GM12878 (cell line): ENCODE data around the gene SETMAR. TPM values are rescaled to one million over a fixed set of nuclear protein-coding genes. Genes with fewer than 3 reads are reported as not detected.

ENCODE experiments used
- ATAC-seq: fragments of 200-7000 bp; cut with Tn5 transposase; 3 replicates; pipeline ENCODE4 v1.9.1; 2020; ENCODE audit warnings: mild to moderate bottlenecking, moderate library complexity
- BruUV-seq: library from RNA; stranded (reverse); fragments of 400-500 nt; replicated peaks from 2 replicates; lab custom pipeline; 2021; lab: Mats Ljungman, UMichigan
- CTCF ChIA-PET: fragments of 300-600 bp; sonication (Branson Sonifier 250); formaldehyde crosslinking; extraction: SDS; loops from one replicate; lab custom pipeline; 2021; ENCODE audit warnings: inconsistent platforms; lab: Yijun Ruan, JAX
- POLR2A ChIA-PET: fragments of 350-600 bp; formaldehyde crosslinking; extraction: SDS; loops from one replicate; lab custom pipeline; 2021; ENCODE audit warnings: inconsistent platforms; lab: Charles Lee
- RAD21 ChIA-PET: fragments of 300-600 bp; sonication (Branson Sonifier 250); formaldehyde crosslinking; loops from one replicate; lab custom pipeline; 2023; ENCODE audit warnings: antibody characterized with exemption; ENCODE audit not compliant: unreplicated experiment; lab: Charles Lee
- SMC1A ChIA-PET: fragments of 300-600 bp; sonication (Branson Sonifier 250); formaldehyde crosslinking; loops from one replicate; lab custom pipeline; 2023; ENCODE audit not compliant: unreplicated experiment, uncharacterized antibody; lab: Charles Lee
- DNase-seq: peaks from one replicate; pipeline ENCODE4 v3.0.0-alpha.2; 2011; ENCODE audit warnings: low read depth, low spot score
- FAIRE-seq: peaks from 3 replicates; lab custom pipeline; 2011; peaks lifted over from hg19 to GRCh38; lab: Jason Lieb, UNC
- H2AFZ ChIP-seq: 2 replicates; pipeline ENCODE4 v1.6.0; 2011; ENCODE audit warnings: low read depth, low read length, control low read depth; ENCODE audit not compliant: control insufficient read depth
- H3K27ac ChIP-seq: 2 replicates; pipeline ENCODE4 v1.5.1; 2011; ENCODE audit warnings: control low read depth; ENCODE audit not compliant: control insufficient read depth, insufficient read depth
- H3K27me3 ChIP-seq, 2 experiments: replicated peaks in 1 of 2; 2 replicates each; pipeline versions ENCODE4 v1.6.0 to v1.6.1; 2011; ENCODE audit warnings: low read length in 1 of 2; ENCODE audit not compliant: control insufficient read depth in 2 of 2, insufficient read depth in 2 of 2
- H3K36me3 ChIP-seq, 2 experiments: 2 replicates each; pipeline ENCODE4 v1.5.1; 2011; ENCODE audit warnings: low read length in 1 of 2; ENCODE audit not compliant: control insufficient read depth in 2 of 2, insufficient read depth in 2 of 2
- H3K4me1 ChIP-seq: 2 replicates; pipeline ENCODE4 v1.6.1; 2011; ENCODE audit warnings: mild to moderate bottlenecking, low read length, moderate library complexity, mixed read lengths; ENCODE audit not compliant: control insufficient read depth, insufficient read depth
- H3K4me2 ChIP-seq: 2 replicates; pipeline ENCODE4 v1.6.0; 2011; ENCODE audit warnings: control low read depth; ENCODE audit not compliant: control insufficient read depth, insufficient read depth
- H3K4me3 ChIP-seq: fragments of 200-600 bp; sonication (generic); 2 replicates; pipeline ENCODE4 v1.5.1; 2016
- H3K79me2 ChIP-seq: 2 replicates; pipeline ENCODE4 v1.6.0; 2011; ENCODE audit warnings: low read length; ENCODE audit not compliant: control insufficient read depth, insufficient read depth
- H3K9ac ChIP-seq: 2 replicates; pipeline ENCODE4 v1.8.0; 2011; ENCODE audit warnings: low read length, control low read depth, mixed read lengths; ENCODE audit not compliant: control insufficient read depth, insufficient read depth
- H3K9me3 ChIP-seq: replicated peaks from 3 replicates; pipeline ENCODE4 v1.5.1; 2011; ENCODE audit warnings: mild to moderate bottlenecking, low read length; ENCODE audit not compliant: control insufficient read depth, insufficient read depth
- H4K20me1 ChIP-seq: 2 replicates; pipeline ENCODE4 v1.6.0; 2011; ENCODE audit not compliant: control insufficient read depth, insufficient read depth
- CBX3 ChIP-seq: fragments of 200-600 bp; sonication (generic); IDR thresholded peaks from 2 replicates; pipeline ENCODE4 v1.6.1; 2016; ENCODE audit warnings: low read depth, borderline replicate concordance
- CEBPB ChIP-seq, 2 experiments: fragments of 150-350 bp in 1 of 2; IDR thresholded peaks; 2 replicates each; pipeline ENCODE4 v1.6.1; 2012 to 2014; ENCODE audit warnings: low read depth in 2 of 2, low read length in 2 of 2, borderline replicate concordance in 1 of 2, inconsistent platforms in 1 of 2
- CEBPZ ChIP-seq: fragments of 150-350 bp; IDR thresholded peaks from 2 replicates; pipeline ENCODE4 v1.6.1; 2016; ENCODE audit warnings: low read depth, low read length
- E2F8 ChIP-seq: fragments of 450-650 bp; IDR thresholded peaks from 2 replicates; pipeline ENCODE4 v1.6.1; 2018; ENCODE audit warnings: mild to moderate bottlenecking, low read depth, moderate library complexity; ENCODE audit not compliant: partially characterized antibody
- IRF5 ChIP-seq: fragments of 450-650 bp; IDR thresholded peaks from 2 replicates; pipeline ENCODE4 v1.6.1; 2017; ENCODE audit warnings: borderline replicate concordance
- POLR2AphosphoS5 ChIP-seq: IDR thresholded peaks from 2 replicates; pipeline ENCODE4 v1.6.1; 2011; ENCODE audit warnings: mild to moderate bottlenecking, low read length, inconsistent platforms
- REST ChIP-seq: IDR thresholded peaks from 2 replicates; pipeline ENCODE4 v1.6.1; 2012; ENCODE audit warnings: mild to moderate bottlenecking, low read depth, low read length
- RFX5 ChIP-seq: IDR thresholded peaks from 2 replicates; pipeline ENCODE4 v1.6.1; 2011; ENCODE audit warnings: low read depth, low read length, improper control_type of control experiment
- SMAD5 ChIP-seq: IDR thresholded peaks from 2 replicates; pipeline ENCODE4 v1.6.1; 2016; ENCODE audit warnings: antibody characterized with exemption, low read depth
- SMC3 ChIP-seq: IDR thresholded peaks from 2 replicates; pipeline ENCODE4 v1.6.1; 2011; ENCODE audit warnings: low read length, improper control_type of control experiment, borderline replicate concordance
- SUPT20H ChIP-seq: IDR thresholded peaks from 2 replicates; pipeline ENCODE4 v1.6.1; 2011; ENCODE audit warnings: low read depth, mild to moderate bottlenecking, low read length, moderate library complexity, borderline replicate concordance; ENCODE audit not compliant: control insufficient read depth
- WRNIP1 ChIP-seq: IDR thresholded peaks from 2 replicates; pipeline ENCODE4 v1.6.1; 2011; ENCODE audit warnings: low read depth, low read length, improper control_type of control experiment, borderline replicate concordance
- ZNF622 ChIP-seq: fragments of 450-650 bp; IDR thresholded peaks from 2 replicates; pipeline ENCODE4 v1.6.1; 2017; ENCODE audit warnings: mild to moderate bottlenecking, inconsistent platforms
- WGBS: methylation state at CpG from one replicate; pipeline ENCODE4 v1.1.6; 2016; ENCODE audit warnings: low lambda C conversion rate; ENCODE audit not compliant: insufficient replicate concordance, insufficient coverage; ENCODE audit errors: missing lambda C conversion rate; 5-methylcytosine and 5-hydroxymethylcytosine counted together
- in situ Hi-C: fragments of 300-500 bp; cut with MboI; formaldehyde crosslinking; loops from 9 replicates; pipeline ENCODE4 v1.14.3; 2018; ENCODE audit warnings: mixed read lengths
- intact Hi-C: fragments of 100-400 bp; cut with micrococcal nuclease; formaldehyde crosslinking; loops from one replicate; pipeline ENCODE4 v1.14.2; 2022; ENCODE audit not compliant: unreplicated experiment
- polyA plus RNA-seq, 11 experiments: library from polyadenylated mRNA; depleted of rRNA in 4 of 11; unstranded in 6 of 11; stranded (reverse) in 5 of 11; fragments of >200 nt; fragmentation: Nextera tagmentation in 4 of 11; fragmentation: Illumina TruSeq in 1 of 11; extraction: Ambion mirVana in 4 of 11; extraction: Trizol in 1 of 11; gene quantifications; 1 replicate in 1 of 11; 2 replicates in 10 of 11; pipeline versions ENCODE4 v1.2.1 to v1.2.3, GENCODE V29; 2011 to 2016; ENCODE audit warnings: inconsistent platforms in 2 of 11, missing spikeins in 2 of 11, low read depth in 1 of 11
- total RNA-seq, 4 experiments: library from RNA; depleted of rRNA in 3 of 4; stranded (reverse); fragments of >200 nt in 3 of 4; fragmentation: Illumina TruSeq in 1 of 4; extraction: Trizol in 1 of 4; gene quantifications; 2 replicates each; pipeline versions ENCODE4 v1.2.1 to v1.2.3, GENCODE V29; 2013 to 2021

Gene SETMAR
- total and polyA plus RNA-seq, 10 of the 15 experiments (the other 5 are each of a cell fraction or from before 2014, with no cell fraction given) = 7.1 to 25.1 (median 20.3) TPM

GRCh38 chr3:4297486-4297885, 5.7 kb upstream of the SETMAR start:
- DNase-seq = no peak
- WGBS = 43% methylated on average over 2 of the region's 2 CpGs
- intact Hi-C loops = no loop called here
- no peak for FAIRE-seq
- no peak for TF ChIP-seq SMC3
- no peak for TF ChIP-seq CEBPB (IDR thresholded peaks at IDR 0.05; ENCODE audit: borderline replicate concordance in 1 of 2, low read depth in 2 of 2, low read length in 2 of 2)
- no peak for TF ChIP-seq CBX3
- no peak for TF ChIP-seq CEBPZ
- no peak for TF ChIP-seq REST
- TF ChIP-seq WRNIP1 = no peak
- no peak for TF ChIP-seq SMAD5
- TF ChIP-seq E2F8 = no peak
- no peak for TF ChIP-seq SUPT20H
- TF ChIP-seq POLR2AphosphoS5 = no peak
- TF ChIP-seq ZNF622 = no peak
- TF ChIP-seq RFX5 = no peak
- TF ChIP-seq IRF5 = no peak
- no peaks in the 10 kb centered on the region for H4K20me1 ChIP-seq
- H3K4me2 ChIP-seq = no peak overlapping the region
- no peak overlapping the region for H2AFZ ChIP-seq
- no peaks in the 10 kb centered on the region for H3K4me1 ChIP-seq
- H3K9me3 ChIP-seq = no peaks in the 10 kb centered on the region; the same call in 2 of the 3 replicates
- ChIA-PET POLR2A (no interaction called here), SMC1A (interaction anchor here (1.0 to 2.2 kb wide), 5 partner anchors 9 to 299 kb away, joined by 3 to 7 read pairs (median 4); no protein-coding TSS in a partner anchor), RAD21 (interaction anchor here (0.6 kb wide), 1 partner anchor 240 kb away, joined by 4 read pairs; no protein-coding TSS in a partner anchor), CTCF (interaction anchor here (0.9 to 2.9 kb wide), 4 partner anchors 8 to 336 kb away, joined by 4 to 12 read pairs (median 4); no protein-coding TSS in a partner anchor)
- no peaks in the 10 kb centered on the region for H3K36me3 ChIP-seq
- no peak for ATAC-seq
- no peak overlapping the region for H3K4me3 ChIP-seq
- H3K27me3 ChIP-seq = no peaks in the 10 kb centered on the region; a peak in 1 of 4 replicates
- H3K79me2 ChIP-seq = no peaks in the 10 kb centered on the region
- BruUV-seq = no TSS peak
- H3K9ac ChIP-seq = no peak overlapping the region
- in situ Hi-C loops = loop anchor here (5.0 kb wide), 1 partner anchor 1100 kb away; no protein-coding TSS in a partner anchor
- no peak overlapping the region for H3K27ac ChIP-seq
